ENCODE measurements around the gene SLC4A1.

Gene SLC4A1

GRCh38 chr17:44219108-44219615, 48.8 kb downstream of the SLC4A1 start:
- in situ Hi-C loops (cut with HindIII; ENCODE audit: low sequenced_read_pairs) = no loop called here
- peak; percentile 31 for DNase-seq (ENCODE audit: low read depth)
- peak overlapping the region; percentile 91 for H3K4me3 ChIP-seq (ENCODE audit: low read depth, low read length)
- TF ChIP-seq CTCF (IDR thresholded peaks at IDR 0.05; ENCODE audit: low read depth, low read length, missing control alignments) = peak; percentile 30

- in situ Hi-C loops (cut with HindIII; ENCODE audit: low sequenced_read_pairs) = no loop called here
- peak; percentile 64 for DNase-seq (ENCODE audit: low read depth)
- peak overlapping the region; percentile 91 for H3K4me3 ChIP-seq (ENCODE audit: low read depth, low read length)
- TF ChIP-seq CTCF (IDR thresholded peaks at IDR 0.05; ENCODE audit: low read depth, low read length, missing control alignments) = peak; percentile 62
These were observed 49.4 kb downstream of the SLC4A1 start for GRCh38 chr17:44218344-44219107.

- in situ Hi-C loops (cut with HindIII; ENCODE audit: low sequenced_read_pairs) = no loop called here
- peak overlapping the region; percentile 91 for H3K4me3 ChIP-seq (ENCODE audit: low read depth, low read length)
- no peak for TF ChIP-seq CTCF (IDR thresholded peaks at IDR 0.05; ENCODE audit: low read depth, low read length, missing control alignments)
- no peak for DNase-seq (ENCODE audit: low read depth)
These were observed 50.1 kb downstream of the SLC4A1 start for GRCh38 chr17:44217738-44218343.

- DNase-seq (ENCODE audit: low read depth) = no peak
- no peak overlapping the region for H3K4me3 ChIP-seq (ENCODE audit: low read depth, low read length)
- in situ Hi-C loops (cut with HindIII; ENCODE audit: low sequenced_read_pairs) = no loop called here
- TF ChIP-seq CTCF (IDR thresholded peaks at IDR 0.05; ENCODE audit: low read depth, low read length, missing control alignments) = no peak
These were observed 51.2 kb downstream of the SLC4A1 start for GRCh38 chr17:44216694-44217093.

- DNase-seq (ENCODE audit: low read depth) = no peak
- in situ Hi-C loops (cut with HindIII; ENCODE audit: low sequenced_read_pairs) = no loop called here
- no peak for TF ChIP-seq CTCF (IDR thresholded peaks at IDR 0.05; ENCODE audit: low read depth, low read length, missing control alignments)
- no peak overlapping the region for H3K4me3 ChIP-seq (ENCODE audit: low read depth, low read length)
These were observed 51.8 kb downstream of the SLC4A1 start for GRCh38 chr17:44216173-44216572.

- in situ Hi-C loops (cut with HindIII; ENCODE audit: low sequenced_read_pairs) = no loop called here
- no peak for DNase-seq (ENCODE audit: low read depth)
- TF ChIP-seq CTCF (IDR thresholded peaks at IDR 0.05; ENCODE audit: low read depth, low read length, missing control alignments) = no peak
- H3K4me3 ChIP-seq (ENCODE audit: low read depth, low read length) = no peak overlapping the region
These were observed 53.0 kb downstream of the SLC4A1 start for GRCh38 chr17:44214896-44215295.

All from astrocyte of the cerebellum (primary cell).